Measurements from ENCODE around the gene WFIKKN2. TPM values are rescaled to one million over a fixed set of nuclear protein-coding genes. Genes with fewer than 3 reads are reported as not detected.
"Not testable (repeated sequence)": the region's sequence is repeated elsewhere in the genome, so short reads cannot be mapped to it uniquely, and the experiment has no call there.

Gene WFIKKN2
- total RNA-seq, 1 donor from 2014 or later: not detected

GRCh38 chr17:50803676-50804075 lies 31.7 kb upstream of the WFIKKN2 start:
- H3K9me3 Mint-ChIP-seq: no peaks in the 10 kb centered on the region
- H3K27me3 ChIP-seq: no peaks in the 10 kb centered on the region
- H3K4me2 ChIP-seq: no peak overlapping the region
- no peaks in the 10 kb centered on the region for H3F3A ChIP-seq (ENCODE audit: low read depth)
- H3K27me3 Mint-ChIP-seq (ENCODE audit: insufficient read depth, low read depth): peaks cover 14% of the 10 kb centered on the region
- H3K9ac ChIP-seq: no peak overlapping the region
- H3K36me3 Mint-ChIP-seq: no peaks in the 10 kb centered on the region
- H2AFZ ChIP-seq (replicated peaks): peak overlapping the region; percentile 97
- H3K27ac ChIP-seq: peak overlapping the region; percentile 74
- TF ChIP-seq EZH2phosphoT487 (IDR thresholded peaks at IDR 0.05) (no peak), EZH2 (IDR thresholded peaks at IDR 0.05) (no peak), CTCF (IDR thresholded peaks at IDR 0.05) (no peak)
- H3K4me1 Mint-ChIP-seq: peaks cover 24% of the 10 kb centered on the region
- H3K79me2 ChIP-seq (ENCODE audit: low read depth): no peaks in the 10 kb centered on the region
- no peak overlapping the region for H3K4me3 ChIP-seq
- H3K4me1 ChIP-seq: peaks cover 18% of the 10 kb centered on the region
- no peaks in the 10 kb centered on the region for H3K36me3 ChIP-seq
- no peak for DNase-seq (ENCODE audit: low spot score)
- no peaks in the 10 kb centered on the region for H4K20me1 ChIP-seq (ENCODE audit: low read depth)
- H3K9me3 ChIP-seq (ENCODE audit: low read depth): no peaks in the 10 kb centered on the region
- H3K27ac Mint-ChIP-seq: no peak overlapping the region
- no peak overlapping the region for H3K4me3 Mint-ChIP-seq

- H3K4me1 ChIP-seq; H3K4me3 Mint-ChIP-seq; H2AFZ ChIP-seq (replicated peaks); H3K27me3 ChIP-seq; H3K9ac ChIP-seq; H3F3A ChIP-seq (ENCODE audit: low read depth); H3K9me3 ChIP-seq (ENCODE audit: low read depth); H3K27ac ChIP-seq; H3K36me3 Mint-ChIP-seq; H3K4me3 ChIP-seq; H3K9me3 Mint-ChIP-seq; H4K20me1 ChIP-seq (ENCODE audit: low read depth); H3K79me2 ChIP-seq (ENCODE audit: low read depth); H3K36me3 ChIP-seq; DNase-seq (ENCODE audit: low spot score); H3K4me2 ChIP-seq: not testable (repeated sequence)
- H3K4me1 Mint-ChIP-seq: peaks cover 15% of the 10 kb centered on the region
- peaks cover 14% of the 10 kb centered on the region for H3K27me3 Mint-ChIP-seq (ENCODE audit: insufficient read depth, low read depth)
- peak overlapping the region; percentile 34 for H3K27ac Mint-ChIP-seq
Measured at GRCh38 chr17:50804749-50805475, 30.5 kb upstream of the WFIKKN2 start.

GRCh38 chr17:50805486-50805885 lies 29.9 kb upstream of the WFIKKN2 start:
- Histone ChIP-seq H3K79me2 (ENCODE audit: low read depth) (no peaks in the 10 kb centered on the region), H3K4me3 (no peak overlapping the region), H3K9me3 (ENCODE audit: low read depth) (no peaks in the 10 kb centered on the region), H3K27ac (no peak overlapping the region), H3K27me3 (no peaks in the 10 kb centered on the region), H3F3A (ENCODE audit: low read depth) (no peaks in the 10 kb centered on the region), H3K4me2 (no peak overlapping the region), H3K4me1 (peaks cover 7% of the 10 kb centered on the region), H2AFZ (replicated peaks) (no peak overlapping the region), H3K9ac (no peak overlapping the region), H3K36me3 (no peaks in the 10 kb centered on the region), H4K20me1 (ENCODE audit: low read depth) (no peaks in the 10 kb centered on the region)
- Mint-ChIP-seq H3K27ac (no peak overlapping the region), H3K36me3 (no peaks in the 10 kb centered on the region), H3K4me1 (peaks cover 15% of the 10 kb centered on the region), H3K27me3 (ENCODE audit: insufficient read depth, low read depth) (peaks cover 16% of the 10 kb centered on the region), H3K9me3 (no peaks in the 10 kb centered on the region), H3K4me3 (no peak overlapping the region)
- no peak for DNase-seq (ENCODE audit: low spot score)
- TF ChIP-seq CTCF (IDR thresholded peaks at IDR 0.05): no peak
- TF ChIP-seq EZH2 (IDR thresholded peaks at IDR 0.05): no peak
- TF ChIP-seq EZH2phosphoT487 (IDR thresholded peaks at IDR 0.05): no peak

GRCh38 chr17:50806141-50806643 lies 29.2 kb upstream of the WFIKKN2 start:
- Mint-ChIP-seq H3K4me3 (no peak overlapping the region), H3K27ac (no peak overlapping the region), H3K36me3 (no peaks in the 10 kb centered on the region), H3K9me3 (no peaks in the 10 kb centered on the region), H3K4me1 (peaks cover 21% of the 10 kb centered on the region), H3K27me3 (ENCODE audit: insufficient read depth, low read depth) (peaks cover 16% of the 10 kb centered on the region)
- Histone ChIP-seq H4K20me1 (ENCODE audit: low read depth) (no peaks in the 10 kb centered on the region), H3F3A (ENCODE audit: low read depth) (no peaks in the 10 kb centered on the region), H3K4me2 (no peak overlapping the region), H3K9me3 (ENCODE audit: low read depth) (no peaks in the 10 kb centered on the region), H3K36me3 (no peaks in the 10 kb centered on the region), H3K9ac (no peak overlapping the region), H3K27ac (no peak overlapping the region), H3K27me3 (no peaks in the 10 kb centered on the region), H3K79me2 (ENCODE audit: low read depth) (no peaks in the 10 kb centered on the region), H3K4me1 (peaks cover 7% of the 10 kb centered on the region), H3K4me3 (no peak overlapping the region), H2AFZ (replicated peaks) (no peak overlapping the region)
- TF ChIP-seq CTCF (IDR thresholded peaks at IDR 0.05) (peak; percentile 49), EZH2phosphoT487 (IDR thresholded peaks at IDR 0.05) (no peak)
- peak; percentile 42 for DNase-seq (ENCODE audit: low spot score)

All from neural progenitor cell (in vitro differentiated cells).